GM19025 (cell line): ENCODE data around the gene LEAP2.

Experiments used
- ATAC-seq: cut with Tn5 transposase; IDR thresholded peaks from one replicate; pipeline ENCODE4 v1.9.1; 2021; ENCODE audit warnings: mild to moderate bottlenecking, low read depth, moderate library complexity; ENCODE audit not compliant: unreplicated experiment

Gene LEAP2, protein sequence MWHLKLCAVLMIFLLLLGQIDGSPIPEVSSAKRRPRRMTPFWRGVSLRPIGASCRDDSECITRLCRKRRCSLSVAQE

DNA sequence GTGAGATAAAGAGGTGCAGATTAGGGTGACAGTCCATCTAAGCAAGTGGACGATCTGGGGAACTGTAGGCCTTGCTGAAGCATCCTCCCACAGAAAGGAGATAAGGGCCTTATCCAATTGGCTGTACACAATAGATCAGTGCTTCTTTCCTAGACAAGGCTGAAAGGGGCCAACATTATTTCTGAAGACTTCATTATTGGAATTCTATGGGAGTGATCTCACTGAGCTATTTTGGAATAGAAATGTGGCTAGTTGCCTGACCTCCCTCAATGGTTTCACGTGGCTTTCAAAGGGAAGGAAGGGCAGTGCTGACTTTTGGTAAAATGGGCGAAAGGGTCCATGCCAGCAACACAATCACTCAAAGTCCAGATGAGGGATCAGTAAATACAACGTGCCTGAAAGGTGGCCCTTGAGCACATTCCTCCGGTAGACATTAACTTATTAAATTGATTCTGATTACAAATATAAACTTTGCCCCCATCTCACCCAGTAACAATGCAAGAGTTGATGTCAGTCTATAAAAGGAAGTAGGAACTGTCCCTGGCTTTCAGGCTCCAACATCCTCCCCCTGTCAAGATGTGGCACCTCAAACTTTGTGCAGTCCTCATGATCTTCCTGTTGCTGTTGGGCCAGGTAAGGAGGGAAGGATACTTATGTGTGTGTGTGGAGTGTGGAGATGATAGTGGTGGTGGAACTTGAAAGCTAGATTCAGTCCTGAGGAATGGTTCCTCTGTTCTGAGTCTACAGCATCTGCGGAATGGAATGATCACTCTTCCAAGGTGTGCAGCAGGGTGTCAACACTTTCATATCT, at the start of gene LEAP2:
Gene LEAP2 (plus strand): TSS at position 550 of the 811 bp plus-strand sequence. CDS start 27 bp downstream, at position 577.
- no peak for ATAC-seq

GRCh38 chr5:132824426-132824825, 49.0 kb upstream of the LEAP2 start:
- ATAC-seq = no peak

DNA sequence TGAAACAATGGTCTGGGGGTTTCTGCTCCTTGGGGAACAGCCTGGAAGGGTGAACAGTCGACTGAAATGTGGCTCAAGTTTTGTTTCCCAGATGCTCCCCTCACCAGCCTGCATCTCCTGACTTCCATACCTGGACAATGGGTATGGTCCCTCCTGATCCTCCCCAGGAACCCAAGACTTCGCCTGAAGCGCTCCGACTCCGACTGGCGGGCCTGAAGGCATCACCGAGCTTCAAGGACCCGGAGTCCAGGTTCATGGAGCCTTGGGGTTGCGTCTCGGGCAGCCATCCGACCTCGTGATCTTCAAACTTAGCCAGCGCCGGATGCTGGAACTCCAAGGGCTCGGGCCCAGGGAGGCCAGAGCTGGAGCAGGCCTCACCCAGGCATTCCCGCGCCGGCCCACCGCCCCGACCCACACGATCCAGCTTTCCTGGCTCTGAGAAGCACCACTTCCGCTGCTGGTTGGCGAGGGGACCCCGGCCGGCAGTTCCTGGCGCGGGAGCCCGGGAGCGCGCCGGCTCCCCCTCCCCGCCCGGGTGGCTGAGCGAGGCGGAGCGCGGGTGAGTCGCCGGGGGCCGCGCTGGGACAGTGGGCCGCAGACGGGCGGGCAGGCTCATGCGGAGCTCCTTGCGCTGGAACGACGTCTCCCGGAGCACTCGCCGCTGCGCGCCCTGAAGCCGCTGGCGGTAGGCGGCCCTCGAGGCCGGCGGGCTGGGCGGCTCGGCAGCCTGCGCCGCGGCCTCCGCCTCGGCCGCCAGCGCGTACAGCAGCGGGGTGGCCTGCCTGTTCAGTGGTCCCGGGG, 48.2 kb upstream of the LEAP2 start:
- no peak for ATAC-seq

DNA sequence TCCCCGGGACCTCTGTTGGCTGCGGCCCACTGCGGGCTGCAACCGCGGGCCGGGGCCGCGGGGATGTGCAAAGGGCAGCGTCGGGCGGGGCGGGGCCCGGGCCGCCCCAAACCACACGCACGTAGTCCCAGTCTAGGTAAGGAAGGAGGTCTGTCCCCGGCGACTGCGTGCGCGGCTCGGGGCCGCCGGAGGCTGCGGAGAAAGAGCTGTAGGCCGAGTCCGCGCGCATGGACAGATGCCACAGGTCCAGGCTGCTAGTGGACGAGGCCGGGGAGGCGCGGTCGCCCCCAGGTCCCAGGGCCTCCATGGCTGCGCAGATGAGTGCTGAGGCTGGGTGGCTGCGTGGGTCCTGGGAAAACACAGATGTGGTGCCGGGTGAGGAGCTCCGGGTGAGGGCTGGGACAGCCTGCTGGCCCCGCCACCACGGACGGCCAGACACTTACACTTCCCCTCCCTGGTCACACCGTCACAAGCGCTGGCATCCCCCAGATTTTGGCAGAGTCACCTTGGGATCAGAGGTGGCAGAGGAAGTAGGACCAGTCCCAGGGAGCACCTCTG, 47.6 kb upstream of the LEAP2 start:
- ATAC-seq = no peak

- ATAC-seq = no peak
Measured at GRCh38 chr5:132826424-132827082, 46.9 kb upstream of the LEAP2 start.

- no peak for ATAC-seq
Measured at GRCh38 chr5:132827943-132828673, 45.4 kb upstream of the LEAP2 start.

- ATAC-seq = no peak
Measured at GRCh38 chr5:132828846-132829494, 44.5 kb upstream of the LEAP2 start.

DNA sequence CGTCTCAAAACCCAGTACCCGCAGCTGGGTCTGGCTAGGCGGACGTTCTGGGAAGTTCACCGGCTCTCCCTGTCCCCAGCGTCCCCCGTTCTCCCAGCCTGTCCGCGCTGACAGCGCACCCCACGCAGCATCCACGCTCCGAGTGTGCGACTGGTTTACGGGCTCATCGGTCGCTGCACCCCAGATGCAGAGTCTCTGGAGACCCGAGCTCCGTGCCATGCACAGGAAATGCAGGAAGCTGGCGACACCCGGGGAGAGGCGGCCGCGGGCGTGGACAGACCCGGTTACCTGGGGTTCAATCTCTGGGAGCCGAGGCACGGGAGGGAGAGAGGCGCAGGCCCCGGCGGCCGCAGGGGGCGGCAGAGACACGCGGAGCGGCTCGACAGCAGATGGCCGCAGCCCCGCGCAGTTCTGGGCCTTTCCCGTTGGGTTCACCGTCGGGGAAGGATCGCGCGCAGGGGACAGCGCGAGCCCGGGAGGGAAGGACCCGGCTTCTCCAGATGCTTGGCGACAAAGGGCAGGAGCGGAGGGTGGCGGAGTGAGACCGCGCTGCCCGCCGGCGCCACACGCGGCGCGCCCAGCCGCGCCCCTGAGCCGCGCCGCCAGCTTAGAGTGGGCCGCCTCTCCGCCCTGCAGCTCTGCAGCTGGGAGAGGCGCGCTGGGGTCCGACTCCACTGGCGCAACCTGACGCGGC, 43.6 kb upstream of the LEAP2 start:
- ATAC-seq = peak; percentile 64

GRCh38 chr5:132830436-132831094, 42.9 kb upstream of the LEAP2 start, which contains the start of gene SHROOM1:
TSS of gene SHROOM1 (minus strand) at chr5:132830647. CDS start at chr5:132826140, 4,507 bp downstream.
- ATAC-seq = peak; percentile 72

GRCh38 chr5:132831095-132831860, 42.2 kb upstream of the LEAP2 start:
- no peak for ATAC-seq

DNA sequence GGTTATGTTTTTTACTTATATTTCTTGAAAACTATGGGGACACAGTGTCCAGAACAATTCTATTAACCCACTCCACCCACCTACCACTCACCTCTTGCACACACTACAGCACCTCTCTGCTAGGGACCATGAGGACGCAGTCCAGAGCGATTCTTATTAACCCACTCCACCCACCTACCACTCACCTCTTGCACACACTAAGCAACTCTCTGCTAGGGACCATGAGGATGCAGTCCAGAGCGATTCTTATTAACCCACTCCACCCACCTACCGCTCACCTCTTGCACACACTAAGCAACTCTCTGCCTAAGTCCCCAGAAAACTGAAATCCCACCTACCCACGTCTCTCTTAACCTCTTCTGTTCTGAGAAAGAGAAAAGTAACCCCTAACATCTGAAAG, 40.9 kb upstream of the LEAP2 start:
- ATAC-seq = no peak

DNA sequence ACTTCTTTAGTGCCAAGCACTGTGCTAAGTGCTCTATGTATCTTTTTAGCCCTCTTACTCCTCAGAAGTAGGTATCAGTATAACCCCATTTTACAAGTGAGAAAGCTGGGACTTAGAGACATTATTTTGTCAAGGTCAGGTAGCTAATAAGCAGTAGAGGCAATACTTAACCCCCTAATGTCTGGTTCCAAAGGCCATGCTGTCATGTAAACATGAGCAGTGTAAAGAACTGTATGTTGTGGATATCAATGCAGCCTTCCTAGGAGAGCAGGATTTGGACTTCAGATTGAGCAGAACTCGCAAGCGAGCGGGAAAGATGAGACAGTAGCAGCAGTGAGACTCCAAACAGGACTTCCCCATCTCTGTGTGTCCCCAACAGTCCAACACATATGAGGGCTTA, 39.4 kb upstream of the LEAP2 start:
- ATAC-seq = no peak

DNA sequence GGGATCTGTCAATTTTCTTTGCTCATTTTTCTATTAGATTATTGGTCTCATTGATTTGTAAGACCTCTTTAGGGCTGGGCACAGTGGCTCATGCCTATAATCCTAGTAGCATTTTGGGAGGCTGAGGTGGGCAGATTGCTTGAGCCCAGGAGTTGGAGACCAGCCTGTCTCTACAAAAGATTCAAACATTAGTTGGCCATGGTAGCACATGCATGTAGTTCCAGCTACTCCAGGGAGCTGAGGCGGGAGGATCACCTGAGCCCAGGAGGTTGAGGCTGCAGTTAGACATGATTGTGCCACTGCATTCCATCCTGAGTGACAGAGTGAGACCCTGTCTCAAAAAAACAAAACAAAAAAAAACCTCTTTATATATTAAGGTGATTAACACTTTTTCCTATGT, 36.6 kb upstream of the LEAP2 start:
- no peak for ATAC-seq

DNA sequence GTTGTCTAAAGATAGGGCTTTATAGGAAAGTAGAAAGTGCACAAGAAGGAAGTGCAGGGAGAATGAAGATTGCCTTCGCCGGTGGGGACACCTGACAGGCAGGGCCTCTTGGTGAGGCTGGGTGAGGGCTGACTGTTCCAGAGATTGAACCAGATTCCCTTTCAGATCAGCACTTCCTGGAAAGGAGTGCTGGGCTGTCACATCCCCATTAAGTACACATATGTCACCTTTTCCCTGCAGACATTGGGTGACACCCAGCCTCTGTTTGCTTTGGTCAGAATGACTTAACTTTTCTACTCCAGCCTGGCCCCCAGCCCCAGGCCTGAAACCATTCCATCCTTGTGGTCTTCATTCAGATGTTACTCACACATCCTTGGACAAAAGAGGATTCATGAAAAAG, 35.6 kb upstream of the LEAP2 start:
- ATAC-seq = no peak

DNA sequence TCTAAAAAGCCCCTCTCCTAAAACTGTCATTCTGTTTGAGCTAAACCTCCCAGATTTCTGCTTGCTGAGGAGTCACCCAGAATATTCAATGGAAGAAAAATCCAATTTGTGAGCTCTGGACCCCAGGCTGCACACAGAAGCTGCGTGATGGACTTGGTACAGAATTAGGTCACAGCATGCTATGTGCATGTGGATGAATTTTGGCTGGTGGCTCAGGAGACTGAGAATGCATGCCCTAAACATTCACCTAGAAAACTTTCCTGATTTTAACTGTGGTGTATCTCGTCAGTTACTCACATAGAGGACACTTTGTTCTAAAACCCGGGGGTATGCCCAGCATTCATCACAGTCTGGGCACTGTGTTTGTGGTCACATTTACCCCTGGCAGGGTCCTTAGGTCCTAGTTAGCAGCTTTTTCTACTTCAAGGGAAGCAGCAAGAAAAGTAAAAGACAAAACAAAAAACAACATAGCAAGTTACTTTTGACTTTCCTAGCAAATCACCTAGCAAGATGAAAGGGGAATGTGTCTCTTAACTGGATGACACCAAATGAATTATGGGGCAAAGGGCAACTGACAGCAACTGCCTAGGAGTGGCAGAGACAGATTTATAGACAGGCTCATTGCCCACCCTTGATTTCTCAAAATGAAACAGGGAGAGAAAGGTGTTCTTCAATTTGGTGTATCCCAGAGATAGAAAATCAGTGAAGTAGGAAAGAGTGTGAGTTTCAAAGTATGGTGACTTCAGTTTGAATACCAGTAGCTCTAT, 34.8 kb upstream of the LEAP2 start:
- ATAC-seq = no peak

- ATAC-seq = no peak
Measured at GRCh38 chr5:132839426-132840301, 33.8 kb upstream of the LEAP2 start.
